SJSA1 (cell line): ENCODE results near the gene TXNDC9. TPM values are rescaled to one million over a fixed set of nuclear protein-coding genes. Genes with fewer than 3 reads are reported as not detected.
"Not testable (repeated sequence)": the region's sequence is repeated elsewhere in the genome, so short reads cannot be mapped to it uniquely, and the experiment has no call there.

ENCODE experiments used
- DNase-seq, 2 experiments: peaks; one replicate each; pipeline ENCODE4 v3.0.0-alpha.2; 2015 to 2020; ENCODE audit warnings: low spot score in 2 of 2, low read depth in 1 of 2
- H3K27ac ChIP-seq: fragments of 250-450 bp; sonication (Bioruptor Pico); 2 replicates; pipeline ENCODE4 v1.5.1; 2020; ENCODE audit warnings: mild to moderate bottlenecking, moderate library complexity
- H3K27me3 ChIP-seq: fragments of 250-450 bp; sonication (Bioruptor Pico); replicated peaks from 2 replicates; pipeline ENCODE4 v1.5.1; 2020; ENCODE audit warnings: mild to moderate bottlenecking, moderate library complexity
- H3K36me3 ChIP-seq: fragments of 250-450 bp; sonication (Bioruptor Pico); 2 replicates; pipeline ENCODE4 v1.5.1; 2020; ENCODE audit warnings: mild to moderate bottlenecking
- H3K4me1 ChIP-seq: fragments of 250-450 bp; sonication (Bioruptor Pico); replicated peaks from 2 replicates; pipeline ENCODE4 v1.6.1; 2021; ENCODE audit warnings: mild to moderate bottlenecking
- H3K4me3 ChIP-seq: fragments of 250-450 bp; sonication (Bioruptor Pico); 2 replicates; pipeline ENCODE4 v1.5.1; 2020; ENCODE audit warnings: mild to moderate bottlenecking
- H3K9me3 ChIP-seq: fragments of 250-450 bp; sonication (Bioruptor Pico); replicated peaks from 2 replicates; pipeline ENCODE4 v1.5.1; 2020; ENCODE audit warnings: mild to moderate bottlenecking
- total RNA-seq: library from RNA; depleted of rRNA; stranded (reverse); fragments of >200 nt; shearing (Covaris generic); gene quantifications from 2 replicates; pipeline ENCODE4 v1.2.3, GENCODE V29; 2014; rRNA removed

The TXNDC9 gene
- total RNA-seq, 1 experiment from 2014 or later, result 107 TPM

- H3K27me3 ChIP-seq, result no peaks in the 10 kb centered on the region
- DNase-seq, result no peak
- no peak overlapping the region for H3K4me3 ChIP-seq
- no peaks in the 10 kb centered on the region for H3K9me3 ChIP-seq
- no peak overlapping the region for H3K27ac ChIP-seq
- no peaks in the 10 kb centered on the region for H3K4me1 ChIP-seq
- H3K36me3 ChIP-seq, result no peaks in the 10 kb centered on the region
These were observed 50.6 kb downstream of the TXNDC9 start for GRCh38 chr2:99285526-99285925.

GRCh38 chr2:99279969-99280695 lies 56.0 kb downstream of the TXNDC9 start:
- DNase-seq, result no peak
- no peaks in the 10 kb centered on the region for H3K27me3 ChIP-seq
- no peaks in the 10 kb centered on the region for H3K36me3 ChIP-seq
- H3K9me3 ChIP-seq, result no peaks in the 10 kb centered on the region
- no peak overlapping the region for H3K27ac ChIP-seq
- H3K4me1 ChIP-seq, result no peaks in the 10 kb centered on the region
- no peak overlapping the region for H3K4me3 ChIP-seq

GRCh38 chr2:99278793-99279291 lies 57.3 kb downstream of the TXNDC9 start:
- peak in 1 of 2 experiments; percentile 2 for DNase-seq
- H3K27ac ChIP-seq, result no peak overlapping the region
- H3K4me1 ChIP-seq, result no peaks in the 10 kb centered on the region
- no peaks in the 10 kb centered on the region for H3K9me3 ChIP-seq
- H3K4me3 ChIP-seq, result no peak overlapping the region
- H3K36me3 ChIP-seq, result no peaks in the 10 kb centered on the region
- no peaks in the 10 kb centered on the region for H3K27me3 ChIP-seq

GRCh38 chr2:99278195-99278765 lies 57.9 kb downstream of the TXNDC9 start:
- not testable (repeated sequence) for H3K4me3 ChIP-seq, H3K27me3 ChIP-seq, H3K27ac ChIP-seq, H3K4me1 ChIP-seq, H3K36me3 ChIP-seq, DNase-seq, H3K9me3 ChIP-seq

- no peaks in the 10 kb centered on the region for H3K4me1 ChIP-seq
- no peak overlapping the region for H3K27ac ChIP-seq
- H3K9me3 ChIP-seq, result no peaks in the 10 kb centered on the region; the same call in 1 of the 2 replicates
- no peaks in the 10 kb centered on the region for H3K36me3 ChIP-seq
- no peak for DNase-seq
- no peak overlapping the region for H3K4me3 ChIP-seq
- H3K27me3 ChIP-seq, result no peaks in the 10 kb centered on the region
These were observed 60.3 kb downstream of the TXNDC9 start for GRCh38 chr2:99275882-99276281.

Other genes with a start within 250 kb of the TXNDC9 start
- gene C2orf15, start 194.6 kb downstream of the TXNDC9 start, total RNA-seq, result not detected in 2 replicates
- gene TSGA10, start 181.4 kb downstream of the TXNDC9 start, total RNA-seq, result 0.63 and 2.2 TPM in 2 replicates
- gene LIPT1, start 181.4 kb downstream of the TXNDC9 start, total RNA-seq, result 2.9 and 18.4 TPM in 2 replicates
- 17.4 and 34.9 TPM in 2 replicates for gene MITD1, start 155.3 kb downstream of the TXNDC9 start, total RNA-seq
- gene MRPL30, start 155.1 kb downstream of the TXNDC9 start, total RNA-seq, result 26.1 and 53.4 TPM in 2 replicates
- gene LYG2, start 80.7 kb downstream of the TXNDC9 start, total RNA-seq, result not detected in 2 replicates
- 0.37 TPM in 1 of 2 replicates, not detected in the other for gene LYG1, start 35.1 kb downstream of the TXNDC9 start, total RNA-seq
- gene EIF5B, start 1.1 kb upstream of the TXNDC9 start, total RNA-seq, result 15.2 and 26.9 TPM in 2 replicates
- 21.3 and 27.2 TPM in 2 replicates for gene REV1, start 153.7 kb upstream of the TXNDC9 start, total RNA-seq